AG09319 (cell line): Measurements from ENCODE around the gene SLC10A7.

Experiments
- DNase-seq: peaks from one replicate; pipeline ENCODE4 v3.0.0-alpha.2; 2010; ENCODE audit warnings: low read depth; ENCODE audit errors: extremely low read depth
- CTCF ChIP-seq: IDR thresholded peaks from 2 replicates; pipeline ENCODE4 v1.5.1; 2011; ENCODE audit warnings: low read depth, mild to moderate bottlenecking, inconsistent platforms, low read length, moderate library complexity

SLC10A7 gene

GRCh38 chr4:146327859-146328650 lies 193.7 kb downstream of the SLC10A7 start:
- no peak for TF ChIP-seq CTCF
- DNase-seq: no peak

- no peak for TF ChIP-seq CTCF
- no peak for DNase-seq
Measured at GRCh38 chr4:146318894-146319293, 202.8 kb downstream of the SLC10A7 start.

- no peak for DNase-seq
- no peak for TF ChIP-seq CTCF
Measured at GRCh38 chr4:146317783-146318182, 204.0 kb downstream of the SLC10A7 start.

- DNase-seq: no peak
- no peak for TF ChIP-seq CTCF
Measured at GRCh38 chr4:146315184-146315583, 206.6 kb downstream of the SLC10A7 start.

- no peak for DNase-seq
- TF ChIP-seq CTCF: no peak
Measured at GRCh38 chr4:146311238-146311970, 210.3 kb downstream of the SLC10A7 start.

GRCh38 chr4:146310319-146311021 lies 211.3 kb downstream of the SLC10A7 start:
- no peak for DNase-seq
- no peak for TF ChIP-seq CTCF

GRCh38 chr4:146308951-146309350 lies 212.8 kb downstream of the SLC10A7 start:
- no peak for TF ChIP-seq CTCF
- no peak for DNase-seq
